Stimulated activated effector memory CD8-positive, alpha-beta T cell treated with anti-CD3 and anti-CD28 coated beads, Interleukin-12 subunit alpha, Interleukin-12 subunit beta, amount 100 ng/mL, for 72 hours (primary cell): ENCODE data around the gene PACRGL.
A peak's percentile ranks its signal among the peaks of the same experiment; 100 is the strongest.
"Not testable (repeated sequence)": the region's sequence is repeated elsewhere in the genome, so short reads cannot be mapped to it uniquely, and the experiment has no call there.

Experiments
- ATAC-seq: fragments of 150-1000 bp; cut with Tn5 transposase; 2 replicates; pipeline ENCODE4 v1.10.0; 2021
- DNase-seq, 2 donors: peaks; one replicate each; pipeline ENCODE4 v3.0.0; 2021 to 2022; ENCODE audit warnings: low spot score in 2 of 2
- H3K27ac Mint-ChIP-seq: one replicate; pipeline ENCODE4 v1.8.0; 2022; ENCODE audit warnings: mild to moderate bottlenecking, mixed read lengths
- H3K36me3 Mint-ChIP-seq: one replicate; pipeline ENCODE4 v1.8.0; 2022; ENCODE audit warnings: mild to moderate bottlenecking, mixed read lengths
- H3K4me1 Mint-ChIP-seq: one replicate; pipeline ENCODE4 v1.8.0; 2022; ENCODE audit warnings: mixed read lengths
- H3K4me3 Mint-ChIP-seq: one replicate; pipeline ENCODE4 v1.8.0; 2022; ENCODE audit warnings: mild to moderate bottlenecking, mixed read lengths
- H3K9me3 Mint-ChIP-seq: one replicate; pipeline ENCODE4 v1.8.0; 2022; ENCODE audit warnings: mixed read lengths

The PACRGL gene

DNA sequence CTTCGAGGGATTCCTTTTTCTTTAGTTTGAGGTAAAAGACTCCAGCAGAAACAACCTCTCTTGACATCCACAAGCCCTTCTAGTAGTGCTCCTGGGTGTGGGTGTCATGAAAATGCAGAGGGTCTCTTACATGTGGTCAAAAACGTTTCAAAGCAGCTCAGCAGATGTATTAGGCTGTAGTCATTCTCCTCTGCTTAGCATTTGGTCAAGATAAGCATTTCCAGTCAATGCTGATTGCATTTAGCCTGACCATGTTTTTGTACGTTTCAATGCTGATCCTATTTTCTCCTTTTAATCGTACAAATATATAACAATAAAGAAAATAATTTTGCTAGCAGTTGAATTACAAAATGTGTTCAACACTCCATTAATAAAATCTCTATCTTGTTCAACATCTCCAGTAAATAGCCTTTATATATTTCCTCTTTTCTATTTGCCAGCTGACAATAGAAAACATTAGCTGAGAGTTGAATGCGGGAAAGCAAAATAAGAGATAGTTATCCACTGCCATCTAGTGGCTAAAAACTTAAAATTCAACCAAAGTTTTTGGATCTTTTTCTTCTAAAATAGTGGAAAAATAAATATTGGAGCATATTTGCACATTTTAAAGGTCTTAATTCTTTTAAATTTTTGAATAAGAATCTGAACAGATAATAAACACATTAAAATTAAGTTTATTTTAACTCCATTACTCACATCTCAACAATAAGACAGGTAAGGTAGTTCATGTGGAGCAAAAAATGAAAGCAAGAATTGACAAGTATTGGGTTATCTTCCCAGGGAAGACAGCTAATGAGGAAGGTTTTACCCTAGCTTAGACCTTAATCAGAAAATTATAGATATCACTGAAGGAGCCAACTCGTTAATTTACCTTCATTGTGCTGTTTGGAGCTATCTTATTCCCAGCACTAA, 15.2 kb upstream of the PACRGL start:
- ATAC-seq (no peak), DNase-seq (no peak)
- Mint-ChIP-seq H3K4me3 (no peak overlapping the region), H3K27ac (no peak overlapping the region), H3K9me3 (no peaks in the 10 kb centered on the region), H3K4me1 (no peaks in the 10 kb centered on the region), H3K36me3 (no peaks in the 10 kb centered on the region)

DNA sequence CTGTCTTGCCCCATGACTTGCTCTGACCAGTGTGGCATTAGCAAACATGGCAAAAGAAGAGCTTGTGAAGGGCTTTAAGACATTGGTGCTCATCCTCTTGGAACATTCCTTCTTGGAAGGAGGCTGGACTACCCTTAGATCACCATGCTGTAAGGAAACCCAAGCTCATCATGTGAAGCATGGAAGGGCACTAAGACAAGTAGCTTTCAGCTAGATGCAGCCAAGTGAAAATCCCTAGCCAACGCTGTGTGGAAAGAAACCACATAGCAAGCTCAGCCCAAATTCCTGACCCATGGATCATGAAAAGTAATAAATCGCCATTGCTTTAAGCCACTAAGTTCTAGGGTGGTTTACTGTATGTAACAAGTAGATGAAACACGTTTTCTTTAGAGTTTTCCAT, 12.4 kb upstream of the PACRGL start:
- no peak overlapping the region for H3K27ac Mint-ChIP-seq
- H3K4me1 Mint-ChIP-seq: no peaks in the 10 kb centered on the region
- no peaks in the 10 kb centered on the region for H3K36me3 Mint-ChIP-seq
- no peaks in the 10 kb centered on the region for H3K9me3 Mint-ChIP-seq
- no peak for DNase-seq
- no peak for ATAC-seq
- no peak overlapping the region for H3K4me3 Mint-ChIP-seq

DNA sequence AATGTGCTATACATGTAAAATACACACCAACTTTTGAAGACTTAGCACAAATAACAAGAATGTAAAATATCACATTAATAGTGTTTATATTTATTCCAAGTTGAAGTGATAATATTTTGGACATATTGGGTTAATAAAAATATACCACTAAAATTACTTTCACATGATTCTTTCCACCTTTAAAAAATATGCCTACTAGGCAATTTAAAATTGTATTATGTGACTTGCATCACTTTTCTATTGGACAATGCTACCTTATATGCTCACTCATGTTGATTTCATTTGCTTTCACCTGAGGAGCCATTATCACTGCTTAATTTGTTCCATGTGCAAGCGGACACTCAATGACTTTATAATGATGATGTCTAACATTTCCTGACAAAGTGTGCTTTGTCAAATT, 3.4 kb upstream of the PACRGL start:
- H3K4me1 Mint-ChIP-seq: peaks cover 20% of the 10 kb centered on the region
- no peak overlapping the region for H3K4me3 Mint-ChIP-seq

DNA sequence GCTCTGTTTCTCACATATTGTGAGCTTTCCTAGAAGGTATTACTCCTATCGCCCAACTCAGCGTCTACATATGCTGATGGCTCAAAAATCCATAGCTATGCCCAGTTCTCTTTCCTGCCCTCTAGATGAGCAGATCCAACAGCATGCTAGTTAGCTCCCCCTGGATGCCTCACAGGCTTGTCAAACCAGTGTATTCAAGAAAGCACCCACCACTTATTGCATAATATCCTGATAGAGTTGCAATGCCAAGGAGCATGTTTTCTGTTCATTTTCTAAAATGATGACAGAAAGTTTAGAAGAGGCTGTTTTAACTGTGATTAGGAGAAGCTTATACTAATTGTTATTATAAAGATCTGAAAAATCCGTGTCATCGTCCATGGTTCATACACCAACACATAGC, 1.9 kb upstream of the PACRGL start:
- peaks cover 11% of the 10 kb centered on the region for H3K36me3 Mint-ChIP-seq
- no peak overlapping the region for H3K27ac Mint-ChIP-seq
- H3K4me1 Mint-ChIP-seq: peaks cover 29% of the 10 kb centered on the region
- DNase-seq (no peak), ATAC-seq (no peak)
- no peaks in the 10 kb centered on the region for H3K9me3 Mint-ChIP-seq
- H3K4me3 Mint-ChIP-seq: no peak overlapping the region

More for the DNA sequence above, 3.4 kb upstream of the PACRGL start:
- peaks cover 11% of the 10 kb centered on the region for H3K36me3 Mint-ChIP-seq
- H3K9me3 Mint-ChIP-seq: no peaks in the 10 kb centered on the region
- ATAC-seq (no peak), DNase-seq (no peak)
- H3K27ac Mint-ChIP-seq: no peak overlapping the region

DNA sequence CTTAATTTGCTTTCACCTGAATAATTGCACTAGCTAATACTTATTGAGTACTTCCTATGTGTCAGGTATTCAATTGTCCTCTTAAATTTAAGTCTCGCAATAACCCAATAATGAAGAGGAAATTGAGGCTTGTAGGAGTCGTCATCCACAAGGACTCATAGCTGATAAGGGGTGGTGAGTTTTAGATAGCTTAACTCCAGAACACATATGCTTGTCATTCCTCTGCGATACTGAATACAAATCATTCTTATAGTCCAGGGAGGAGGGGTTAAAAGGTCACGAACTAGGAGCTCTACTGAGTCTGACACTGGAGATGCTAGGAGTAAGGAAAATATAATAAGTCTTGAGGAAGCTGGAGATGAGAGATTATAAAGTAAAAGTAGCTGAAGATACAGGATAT, 1.4 kb upstream of the PACRGL start:
- no peak overlapping the region for H3K27ac Mint-ChIP-seq
- DNase-seq (no peak), ATAC-seq (no peak)
- no peaks in the 10 kb centered on the region for H3K9me3 Mint-ChIP-seq
- peak overlapping the region; percentile 90 for H3K4me3 Mint-ChIP-seq
- peaks cover 29% of the 10 kb centered on the region for H3K4me1 Mint-ChIP-seq
- H3K36me3 Mint-ChIP-seq: peaks cover 13% of the 10 kb centered on the region

DNA sequence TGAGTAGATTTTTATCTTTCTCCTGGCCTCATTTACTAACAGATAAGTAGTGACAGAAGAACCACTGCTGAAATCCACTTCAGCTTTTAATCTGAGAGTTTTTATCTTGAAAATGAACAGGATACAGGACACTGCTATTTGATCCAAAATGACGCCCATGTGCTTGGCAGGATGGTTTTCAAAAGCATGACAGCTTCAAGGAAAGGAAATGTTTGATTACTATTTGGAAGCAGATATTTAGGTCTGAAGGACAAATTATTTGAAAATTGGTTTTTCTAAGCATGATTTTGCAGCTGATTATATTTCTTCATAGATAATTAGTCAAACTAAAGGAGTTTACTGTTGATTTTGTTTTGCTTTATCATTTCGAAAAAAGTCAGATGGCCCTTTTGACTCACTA, 11.1 kb downstream of the PACRGL start:
- Mint-ChIP-seq H3K4me1 (no peaks in the 10 kb centered on the region), H3K36me3 (peaks cover 51% of the 10 kb centered on the region), H3K9me3 (no peaks in the 10 kb centered on the region), H3K27ac (no peak overlapping the region), H3K4me3 (no peak overlapping the region)
- DNase-seq (no peak), ATAC-seq (no peak)

DNA sequence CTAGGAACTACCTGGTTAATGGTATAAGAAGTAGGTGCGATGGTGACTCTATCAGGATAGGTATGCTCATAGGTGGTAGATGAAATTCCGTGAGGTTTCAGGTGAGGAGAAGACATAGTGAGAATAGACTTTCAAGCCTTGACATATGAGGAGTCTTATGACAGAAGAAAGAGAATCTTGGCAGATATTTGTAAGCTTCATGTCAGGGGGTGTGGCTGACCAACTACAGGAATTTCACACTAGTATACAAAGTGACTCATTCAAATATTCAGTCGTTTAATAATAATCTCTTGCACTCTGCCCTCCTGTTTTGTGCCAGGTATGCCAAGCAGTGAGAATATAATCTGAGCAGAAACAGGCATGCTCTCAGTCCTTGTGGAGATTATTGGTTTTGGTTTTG, 22.8 kb downstream of the PACRGL start:
- ATAC-seq (no peak), DNase-seq (no peak)
- Mint-ChIP-seq H3K4me1 (peaks cover 7% of the 10 kb centered on the region), H3K9me3 (peaks cover 3% of the 10 kb centered on the region), H3K4me3 (no peak overlapping the region), H3K27ac (no peak overlapping the region), H3K36me3 (peaks cover 50% of the 10 kb centered on the region)

DNA sequence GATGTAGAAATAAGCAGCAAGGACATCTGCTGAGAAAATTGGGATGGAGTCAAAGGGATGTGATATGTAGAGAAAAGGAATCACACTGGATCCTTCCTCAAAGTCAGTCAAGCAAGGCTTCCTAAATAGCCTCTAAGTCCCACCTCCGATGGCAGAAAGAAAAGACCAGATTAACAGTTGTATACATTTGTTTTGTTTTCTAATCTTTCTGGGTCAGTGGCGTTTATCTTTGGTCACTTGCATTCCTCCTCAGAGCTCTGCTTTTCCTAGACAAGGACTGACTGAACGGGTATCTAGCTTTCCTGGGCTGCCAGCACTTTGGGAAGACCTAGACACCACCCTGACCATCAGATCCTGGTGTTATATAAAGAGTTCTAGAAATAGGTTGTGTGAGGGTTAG, 23.2 kb downstream of the PACRGL start:
- H3K36me3 Mint-ChIP-seq: peaks cover 48% of the 10 kb centered on the region
- no peak overlapping the region for H3K4me3 Mint-ChIP-seq
- ATAC-seq (no peak), DNase-seq (no peak)
- peaks cover 7% of the 10 kb centered on the region for H3K4me1 Mint-ChIP-seq
- peaks cover 3% of the 10 kb centered on the region for H3K9me3 Mint-ChIP-seq
- H3K27ac Mint-ChIP-seq: no peak overlapping the region

DNA sequence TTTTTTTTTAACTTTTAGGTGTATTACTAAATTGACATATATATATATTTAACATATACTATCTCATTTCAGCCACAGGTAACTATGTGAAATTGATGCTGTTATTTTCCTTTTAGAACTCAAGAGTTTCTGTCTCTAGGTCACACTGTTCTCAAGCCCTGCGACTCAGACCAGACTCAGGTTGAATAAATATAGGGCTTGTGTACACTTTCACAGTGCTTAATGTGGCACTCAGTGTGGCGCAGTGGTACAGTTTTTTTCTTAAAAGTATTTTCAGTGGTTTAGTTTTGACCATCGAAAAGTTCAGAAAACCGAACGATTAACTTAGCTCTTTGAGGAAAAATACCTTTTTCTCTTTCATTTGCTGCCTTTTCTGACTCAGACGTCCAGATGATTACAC, 24.7 kb downstream of the PACRGL start:
- Mint-ChIP-seq H3K27ac (no peak overlapping the region), H3K9me3 (no peaks in the 10 kb centered on the region), H3K4me1 (no peaks in the 10 kb centered on the region), H3K4me3 (no peak overlapping the region), H3K36me3 (peaks cover 35% of the 10 kb centered on the region)
- DNase-seq (no peak), ATAC-seq (no peak)

DNA sequence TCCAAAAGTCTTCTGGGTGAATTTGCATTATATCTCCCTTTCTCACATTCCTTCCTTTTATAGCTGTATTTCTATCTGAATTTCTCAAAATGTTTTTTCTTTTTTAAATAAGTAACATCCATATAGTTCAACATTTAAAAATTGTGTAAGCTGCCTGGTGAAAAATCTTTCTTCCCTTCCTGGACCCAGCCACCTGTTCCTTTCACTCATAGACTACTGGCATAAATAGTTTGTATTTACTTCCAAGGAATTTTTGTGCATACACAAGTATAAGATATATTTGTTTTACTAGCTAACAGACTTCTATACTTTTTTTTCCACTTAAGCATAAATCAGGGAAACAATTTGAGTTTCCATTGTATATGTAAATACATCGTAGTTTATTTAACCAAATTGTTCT, 35.7 kb downstream of the PACRGL start:
- Mint-ChIP-seq H3K9me3 (peaks cover 23% of the 10 kb centered on the region), H3K27ac (no peak overlapping the region), H3K36me3 (peaks cover 6% of the 10 kb centered on the region), H3K4me1 (no peaks in the 10 kb centered on the region), H3K4me3 (no peak overlapping the region)
- ATAC-seq (no peak), DNase-seq (no peak)

DNA sequence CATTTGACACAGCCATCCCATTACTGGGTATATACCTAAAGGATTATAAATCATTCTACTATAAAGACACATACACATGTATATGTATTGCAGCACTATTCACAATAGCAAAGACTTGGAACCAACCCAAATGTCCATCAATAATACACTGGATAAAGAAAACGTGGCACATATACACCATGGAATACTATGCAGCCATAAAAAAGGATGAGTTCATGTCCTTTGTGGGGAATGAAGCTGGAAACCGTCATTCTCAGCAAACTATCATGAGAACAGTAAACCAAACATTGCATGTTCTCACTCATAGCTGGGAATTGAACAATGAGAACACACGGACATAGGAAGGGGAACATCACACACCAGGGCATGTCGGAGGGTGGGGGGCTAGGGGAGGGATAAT, 45.7 kb downstream of the PACRGL start:
- not testable (repeated sequence) for ATAC-seq

DNA sequence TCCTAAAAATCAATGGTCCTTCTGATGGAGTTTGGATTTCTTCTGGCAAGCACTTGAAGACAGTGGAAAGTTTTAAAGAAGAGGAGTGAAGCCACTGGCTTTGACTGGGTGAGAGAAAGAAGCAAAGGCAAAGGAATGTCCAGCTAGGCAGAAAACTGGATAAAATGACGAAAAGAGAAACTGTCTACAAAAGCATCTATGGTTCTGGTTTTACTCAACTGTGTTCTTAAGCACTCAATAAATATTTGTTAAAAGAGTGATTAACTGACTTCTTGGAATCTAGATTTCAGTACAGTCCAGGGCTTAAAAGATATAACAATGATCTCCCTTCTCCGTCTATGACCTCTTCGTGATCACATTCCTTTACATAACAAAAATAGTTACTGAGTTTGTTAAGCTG, 52.4 kb downstream of the PACRGL start:
- H3K4me3 Mint-ChIP-seq: no peak overlapping the region
- H3K36me3 Mint-ChIP-seq: no peaks in the 10 kb centered on the region
- DNase-seq (no peak), ATAC-seq (no peak)
- H3K27ac Mint-ChIP-seq: no peak overlapping the region
- no peaks in the 10 kb centered on the region for H3K4me1 Mint-ChIP-seq
- H3K9me3 Mint-ChIP-seq: no peaks in the 10 kb centered on the region

More for the DNA sequence above, 45.7 kb downstream of the PACRGL start:
- not testable (repeated sequence) for H3K27ac Mint-ChIP-seq, DNase-seq, H3K9me3 Mint-ChIP-seq, H3K4me3 Mint-ChIP-seq, H3K36me3 Mint-ChIP-seq, H3K4me1 Mint-ChIP-seq

DNA sequence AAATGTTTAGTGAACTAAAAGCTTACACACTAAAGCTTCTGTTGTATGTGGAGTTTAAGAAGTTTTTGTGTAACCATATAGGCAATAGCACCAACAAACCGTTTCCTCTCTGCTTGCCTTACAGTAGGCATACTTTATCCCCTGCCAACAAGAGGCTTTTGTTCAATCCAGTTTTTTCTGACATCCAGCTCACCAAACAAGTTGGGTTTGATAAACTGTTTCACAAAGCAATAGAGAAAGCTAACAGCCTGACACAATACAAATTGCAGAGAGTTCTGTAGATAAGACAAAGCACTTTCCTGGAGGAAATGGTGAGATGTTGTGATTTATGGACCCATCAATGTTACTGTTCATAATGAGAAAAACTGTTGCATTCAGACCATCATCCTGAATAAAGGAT, 53.8 kb downstream of the PACRGL start:
- no peak for DNase-seq
- Mint-ChIP-seq H3K9me3 (no peaks in the 10 kb centered on the region), H3K36me3 (no peaks in the 10 kb centered on the region), H3K4me3 (no peak overlapping the region), H3K4me1 (no peaks in the 10 kb centered on the region), H3K27ac (no peak overlapping the region)
- ATAC-seq: no peak

DNA sequence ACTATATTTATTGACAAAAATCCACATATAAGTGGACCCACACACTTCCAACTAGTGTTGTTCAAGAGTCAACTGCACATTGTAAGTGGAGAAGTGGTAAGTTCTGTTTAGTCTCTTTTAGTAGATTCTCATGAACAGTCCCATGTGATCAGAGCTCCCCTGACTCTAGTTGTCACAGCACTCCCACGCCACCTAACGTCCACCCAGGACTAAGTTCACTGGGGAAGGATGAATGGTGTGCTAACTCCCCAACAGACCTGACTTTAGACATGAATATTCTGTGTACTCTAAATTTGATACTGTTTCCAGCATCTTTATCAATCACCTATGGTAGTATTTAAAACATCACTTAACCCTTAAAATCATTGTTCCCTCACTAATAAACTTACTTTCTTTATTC, 59.8 kb downstream of the PACRGL start:
- ATAC-seq (no peak), DNase-seq (no peak)
- Mint-ChIP-seq H3K4me3 (no peak overlapping the region), H3K27ac (no peak overlapping the region), H3K4me1 (no peaks in the 10 kb centered on the region), H3K36me3 (no peaks in the 10 kb centered on the region), H3K9me3 (no peaks in the 10 kb centered on the region)

DNA sequence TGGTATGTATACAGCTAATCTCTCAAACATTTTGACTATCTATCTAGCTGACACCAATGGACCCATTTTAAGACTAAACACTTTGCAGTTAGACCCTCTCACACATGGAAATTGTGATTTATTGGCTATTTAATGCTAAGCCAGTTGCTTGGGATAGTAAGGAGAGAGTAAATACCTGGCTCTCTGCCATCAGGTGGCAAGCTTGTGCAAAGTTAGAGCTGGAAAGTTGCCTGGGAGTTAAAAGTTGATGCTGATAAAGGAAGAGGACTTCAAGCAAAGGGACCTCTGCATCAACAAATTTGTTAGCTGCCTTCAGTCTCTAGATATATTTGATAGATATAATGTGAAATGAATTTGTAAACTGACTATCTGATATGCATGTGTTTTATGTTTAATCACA, 61.1 kb downstream of the PACRGL start:
- ATAC-seq (no peak), DNase-seq (no peak)
- Mint-ChIP-seq H3K36me3 (no peaks in the 10 kb centered on the region), H3K9me3 (no peaks in the 10 kb centered on the region), H3K27ac (no peak overlapping the region), H3K4me1 (no peaks in the 10 kb centered on the region), H3K4me3 (no peak overlapping the region)

DNA sequence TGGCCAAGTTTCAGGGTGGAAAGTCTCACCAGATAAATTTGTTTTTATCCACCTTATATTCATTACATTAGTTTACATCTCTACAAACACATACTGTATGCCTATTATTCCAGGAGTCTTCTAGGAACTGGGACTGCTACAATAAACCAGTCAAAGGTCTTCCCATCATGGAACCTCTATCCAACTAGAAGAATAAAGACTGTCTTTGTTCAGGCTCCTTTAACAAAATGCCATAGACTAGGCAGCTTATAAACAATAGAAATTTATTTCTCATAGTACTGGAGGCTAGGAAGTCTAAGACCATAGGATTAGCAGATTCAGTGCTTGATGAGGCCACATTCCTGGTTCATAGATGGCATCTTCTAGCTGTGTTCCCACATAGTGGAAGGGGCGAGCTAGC, 61.6 kb downstream of the PACRGL start:
- Mint-ChIP-seq H3K4me1 (no peaks in the 10 kb centered on the region), H3K36me3 (no peaks in the 10 kb centered on the region), H3K27ac (no peak overlapping the region), H3K9me3 (no peaks in the 10 kb centered on the region), H3K4me3 (no peak overlapping the region)
- ATAC-seq (no peak), DNase-seq (no peak)
